Fibroblast of skin of right quadriceps (primary cell): ENCODE measurements around the gene MARCHF6.
A peak's percentile ranks its signal among the peaks of the same experiment; 100 is the strongest.
"Not testable (repeated sequence)": the region's sequence is repeated elsewhere in the genome, so short reads cannot be mapped to it uniquely, and the experiment has no call there.

Experiments used
- DNase-seq: peaks from one replicate; pipeline ENCODE4 v3.0.0-alpha.2; 2013

Gene MARCHF6

GRCh38 chr5:10352430-10353240 is 860 bp upstream of the MARCHF6 start:
- DNase-seq = peak; percentile 36

- DNase-seq = peak; percentile 42
Measured at GRCh38 chr5:10354048-10354872, 765 bp downstream of the MARCHF6 start.

GRCh38 chr5:10355071-10355889 is 1.8 kb downstream of the MARCHF6 start:
- peak; percentile 77 for DNase-seq

- DNase-seq = no peak
Measured at GRCh38 chr5:10358999-10359398, 5.5 kb downstream of the MARCHF6 start.

- DNase-seq = no peak
Measured at GRCh38 chr5:10360686-10361085, 7.2 kb downstream of the MARCHF6 start.

DNA sequence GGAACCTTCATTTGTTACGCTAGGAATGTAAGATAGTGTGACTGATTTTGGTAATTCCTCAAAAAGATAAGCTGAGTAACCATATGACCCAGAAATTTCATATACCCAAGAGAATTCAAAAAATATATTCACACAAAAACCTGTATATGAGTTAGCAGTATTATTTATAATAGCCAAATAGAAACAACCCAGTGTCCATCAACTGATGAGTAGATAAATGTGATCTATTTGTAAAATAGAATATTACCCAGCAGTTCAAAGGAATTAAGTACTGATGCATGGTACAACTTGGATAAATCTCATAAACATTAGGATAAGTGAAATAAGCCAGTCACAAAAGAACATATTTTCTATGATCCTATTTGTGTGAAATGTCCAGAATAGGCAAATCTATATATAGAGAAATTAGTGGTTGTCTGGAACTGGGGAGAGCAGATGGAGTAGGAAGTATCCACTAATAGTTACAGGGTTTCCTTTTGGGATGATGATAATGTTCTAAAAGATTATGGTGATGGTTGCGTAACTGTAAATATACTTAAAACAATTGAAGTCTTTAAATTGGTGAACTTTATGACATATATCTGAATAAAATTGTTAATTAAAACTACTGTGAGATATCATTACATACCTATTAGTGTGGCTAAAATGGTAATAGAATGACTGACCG is 10.2 kb downstream of the MARCHF6 start:
- DNase-seq = no peak

DNA sequence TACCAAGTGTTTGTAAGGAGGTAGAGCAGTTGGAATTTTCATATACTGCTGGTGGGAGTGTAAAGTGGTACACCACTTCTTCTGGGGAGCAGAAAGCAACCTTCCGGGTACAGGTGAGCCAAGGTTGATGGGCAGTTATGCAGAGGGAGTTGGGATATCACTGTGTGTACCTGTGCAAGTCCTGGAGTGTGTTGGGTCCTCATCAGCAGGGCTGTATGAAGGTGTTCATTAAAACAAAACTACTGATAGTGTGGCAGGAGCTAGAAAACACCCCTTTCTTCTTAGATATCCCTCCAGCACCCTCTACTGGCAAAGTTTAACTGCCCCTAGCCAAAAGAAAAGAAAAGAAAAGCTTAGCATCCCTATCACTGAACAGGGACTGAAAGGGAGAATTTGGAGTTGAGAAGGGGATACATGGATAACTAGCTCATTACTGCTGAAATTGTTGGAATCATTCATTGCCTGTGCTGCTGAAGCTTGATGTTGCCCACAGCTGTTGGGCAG is 10.7 kb downstream of the MARCHF6 start:
- DNase-seq = no peak

GRCh38 chr5:10365782-10366181 is 12.3 kb downstream of the MARCHF6 start:
- no peak for DNase-seq

GRCh38 chr5:10366310-10367272 is 13.1 kb downstream of the MARCHF6 start:
- peak; percentile 64 for DNase-seq

GRCh38 chr5:10367579-10367978 is 14.1 kb downstream of the MARCHF6 start:
- peak; percentile 7 for DNase-seq

DNA sequence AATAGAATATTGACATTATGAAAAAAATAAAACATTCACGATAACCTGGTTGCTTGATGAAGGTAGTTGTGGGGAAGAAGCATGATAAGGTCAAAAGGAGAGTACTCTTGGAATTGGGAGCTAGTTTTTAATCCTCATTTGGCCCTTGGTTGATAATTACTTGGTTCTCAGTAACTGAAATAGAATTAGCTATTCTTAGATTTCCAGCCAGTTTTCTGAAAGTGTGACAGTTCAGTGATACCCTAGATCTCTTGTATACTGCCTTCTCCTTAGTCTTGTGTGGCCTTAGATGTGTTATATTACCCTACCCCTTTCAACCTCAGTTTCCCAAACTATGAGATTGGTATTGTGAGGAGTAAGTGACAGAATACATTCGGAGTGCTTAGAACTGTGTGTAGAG is 17.4 kb downstream of the MARCHF6 start:
- DNase-seq = no peak

DNA sequence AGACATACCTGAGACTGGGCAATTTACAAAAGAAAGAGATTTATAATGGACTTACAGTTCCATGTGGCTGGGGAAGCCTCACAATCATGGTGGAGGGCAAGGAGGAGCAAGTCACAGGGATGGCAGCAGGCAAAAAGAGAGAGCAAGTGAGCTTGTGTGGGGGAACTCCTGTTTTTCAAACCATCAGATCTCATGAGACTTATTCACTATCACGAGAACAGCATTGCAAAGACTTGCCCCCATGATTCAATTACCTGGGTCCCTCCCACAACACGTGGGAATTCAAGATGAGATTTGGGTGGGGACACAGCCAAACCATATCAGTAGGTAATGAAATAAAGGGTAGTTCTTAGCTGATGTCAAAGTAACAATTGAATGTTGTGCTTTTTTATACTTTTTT is 17.9 kb downstream of the MARCHF6 start:
- not testable (repeated sequence) for DNase-seq

GRCh38 chr5:10372726-10373709 is 19.5 kb downstream of the MARCHF6 start:
- no peak for DNase-seq

DNA sequence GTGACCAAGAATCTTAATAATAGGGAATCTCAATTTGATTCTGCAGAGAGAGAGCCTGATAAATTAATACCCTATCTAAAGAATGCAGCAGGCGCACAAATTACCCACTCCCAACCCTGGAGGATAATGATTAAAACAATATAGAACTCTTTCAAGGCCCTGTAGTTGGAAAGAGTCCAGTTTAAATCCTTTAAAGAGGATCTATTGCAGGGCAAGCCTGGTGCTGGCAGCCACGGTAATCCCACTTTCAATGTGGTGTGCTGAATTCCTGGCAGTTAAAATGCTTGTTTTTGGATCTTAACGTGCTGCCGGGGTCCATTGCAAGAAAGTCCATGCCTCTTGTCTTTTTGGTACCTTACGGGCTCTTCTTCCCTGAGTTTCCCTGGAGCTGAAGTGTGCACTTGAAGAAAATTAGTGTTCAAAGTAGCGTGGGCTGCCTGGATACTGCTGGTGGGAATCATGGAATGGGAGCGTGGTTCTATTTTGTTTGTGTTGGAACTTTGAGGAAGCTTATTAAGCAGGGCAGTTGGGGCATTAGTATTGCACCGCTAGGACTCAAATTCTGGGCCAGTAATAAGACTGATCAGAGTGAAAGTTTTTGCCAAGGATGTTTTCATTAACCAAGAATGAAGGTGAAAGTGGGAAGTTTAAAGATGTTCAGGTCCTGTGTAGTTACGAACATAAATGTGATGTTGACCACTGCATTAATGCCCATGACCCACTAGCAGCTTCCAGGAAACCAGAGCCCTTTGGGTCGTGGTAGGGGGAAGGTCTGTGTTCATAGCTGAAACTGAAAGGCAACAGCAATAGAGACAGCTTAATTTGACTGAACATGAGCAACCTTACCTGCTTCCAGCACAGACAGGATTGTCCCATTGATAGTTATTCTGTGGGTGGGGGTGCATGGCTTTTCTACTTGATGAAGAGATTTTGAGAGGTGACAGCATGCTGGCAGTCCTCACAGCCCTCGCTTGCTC is 20.8 kb downstream of the MARCHF6 start:
- DNase-seq = no peak

- DNase-seq = not testable (repeated sequence)
Measured at GRCh38 chr5:10375146-10375545, 21.7 kb downstream of the MARCHF6 start.

DNA sequence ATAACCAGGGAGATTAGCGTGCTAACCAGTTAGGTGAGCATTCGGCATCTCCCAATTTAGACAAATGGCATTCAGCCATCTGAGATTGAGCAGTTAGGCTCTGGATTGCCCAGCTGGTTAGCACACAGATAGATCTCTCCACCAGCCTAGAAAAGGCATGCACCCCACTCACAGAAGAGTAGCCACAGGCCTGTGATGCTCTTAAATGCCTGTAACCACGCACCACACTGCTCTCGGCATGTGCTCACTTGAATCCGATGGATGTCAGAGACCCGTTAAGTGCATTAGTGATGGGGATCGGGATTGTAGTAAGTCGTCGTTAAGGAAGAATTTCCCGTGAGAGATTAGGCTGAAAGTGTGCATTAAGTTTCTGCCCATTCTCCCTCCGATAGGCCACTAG is 23.0 kb downstream of the MARCHF6 start:
- no peak for DNase-seq

GRCh38 chr5:10377081-10377480 is 23.6 kb downstream of the MARCHF6 start:
- no peak for DNase-seq

DNA sequence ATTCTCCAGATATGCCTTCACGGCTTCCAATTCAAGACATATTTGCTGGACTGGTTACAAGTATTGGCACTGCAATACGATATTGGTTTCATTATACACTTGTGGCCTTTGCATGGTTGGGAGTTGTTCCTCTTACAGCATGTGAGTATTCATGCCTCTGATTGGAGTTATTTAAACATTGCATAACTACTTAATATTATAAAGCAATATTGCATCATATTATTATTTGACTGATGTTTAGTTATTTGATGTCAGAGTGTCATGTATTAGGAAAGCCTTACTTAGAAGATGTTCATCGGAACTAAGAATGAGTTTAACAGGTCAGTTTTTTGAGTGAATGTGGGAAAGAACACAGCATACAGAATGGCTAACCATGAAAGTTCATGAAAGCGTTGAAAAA is 28.3 kb downstream of the MARCHF6 start:
- DNase-seq = no peak

DNA sequence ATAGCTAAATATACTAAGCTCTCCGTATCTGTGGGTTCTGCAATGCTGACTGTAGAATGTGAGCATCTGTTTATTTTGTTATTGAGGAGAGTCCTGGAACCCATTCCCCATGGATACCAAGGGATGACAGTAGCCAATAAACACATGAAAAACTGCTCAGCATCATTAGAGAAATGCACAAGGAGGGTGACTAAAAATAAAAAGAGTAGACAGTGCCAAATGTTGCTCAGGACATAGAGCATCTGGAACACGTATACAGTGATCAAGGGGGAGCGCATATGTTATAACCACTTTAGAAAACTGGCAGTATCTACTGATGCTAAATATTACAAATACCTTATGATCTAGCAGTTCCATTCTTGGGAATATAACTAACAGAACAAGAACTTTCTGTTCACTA is 31.0 kb downstream of the MARCHF6 start:
- DNase-seq = no peak
